DOHH2 (cell line): ENCODE data around the gene RIPK1.

Source experiments
- CTCF ChIP-seq: fragments of 200-600 bp; sonication (generic); IDR thresholded peaks from one replicate; pipeline ENCODE4 v1.5.1; 2014; ENCODE audit warnings: antibody characterized with exemption, mild to moderate bottlenecking, low read depth, low read length; ENCODE audit not compliant: poor library complexity, severe bottlenecking
- EZH2phosphoT487 ChIP-seq: fragments of 200-600 bp; sonication (generic); IDR thresholded peaks from 2 replicates; pipeline ENCODE4 v1.6.1; 2017; ENCODE audit warnings: borderline replicate concordance, mild to moderate bottlenecking, antibody characterized with exemption, low read length, moderate library complexity, mixed read lengths

- TF ChIP-seq CTCF (no peak), EZH2phosphoT487 (no peak)
Measured at GRCh38 chr6:3058957-3059356, 9.3 kb upstream of the RIPK1 start.
